Ishikawa (cell line): ENCODE results near the gene HLA-B.

Experiments used
- CEBPB ChIP-seq: IDR thresholded peaks from 2 replicates; pipeline ENCODE4 v1.6.1; 2012
- EP300 ChIP-seq: IDR thresholded peaks from 2 replicates; pipeline ENCODE4 v1.6.1; 2012; ENCODE audit warnings: borderline replicate concordance
- RAD21 ChIP-seq: IDR thresholded peaks from 2 replicates; pipeline ENCODE4 v1.6.1; 2012; ENCODE audit warnings: low read depth
- TCF12 ChIP-seq: IDR thresholded peaks from 2 replicates; pipeline ENCODE4 v1.6.1; 2012; ENCODE audit warnings: low read depth
- TF ChIP-seq, protein P1 (sequence below): IDR thresholded peaks from 2 replicates; pipeline ENCODE4 v1.6.1; 2012
- TF ChIP-seq, protein P2 (sequence below): IDR thresholded peaks from 2 replicates; pipeline ENCODE4 v1.6.1; 2012; ENCODE audit warnings: low read depth, mild to moderate bottlenecking

DNA sequence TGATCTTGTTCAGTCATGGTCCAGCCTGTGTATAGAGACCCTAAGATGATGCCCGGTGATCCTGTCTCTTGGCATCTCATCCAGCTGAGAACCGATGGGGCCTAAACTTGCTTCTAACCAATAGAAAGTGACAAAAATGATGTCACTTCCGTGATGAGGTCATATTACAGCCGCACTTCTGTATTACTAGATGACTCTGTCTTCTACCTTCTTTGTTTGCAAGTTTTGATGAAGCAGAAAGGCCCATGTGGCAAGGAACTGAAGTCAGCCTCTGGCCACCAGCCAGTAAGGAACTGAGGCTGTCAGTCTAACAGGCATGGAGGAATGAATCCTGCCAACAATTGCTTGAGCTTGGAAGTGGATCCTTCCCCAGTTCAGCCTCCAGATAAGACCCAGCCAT is 52.3 kb downstream of the HLA-B start:
- TF ChIP-seq, protein P1, sequence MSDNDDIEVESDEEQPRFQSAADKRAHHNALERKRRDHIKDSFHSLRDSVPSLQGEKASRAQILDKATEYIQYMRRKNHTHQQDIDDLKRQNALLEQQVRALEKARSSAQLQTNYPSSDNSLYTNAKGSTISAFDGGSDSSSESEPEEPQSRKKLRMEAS, result no peak
- TF ChIP-seq CEBPB, result no peak
- TF ChIP-seq RAD21, result no peak
- no peak for TF ChIP-seq EP300
- TF ChIP-seq, protein P2, sequence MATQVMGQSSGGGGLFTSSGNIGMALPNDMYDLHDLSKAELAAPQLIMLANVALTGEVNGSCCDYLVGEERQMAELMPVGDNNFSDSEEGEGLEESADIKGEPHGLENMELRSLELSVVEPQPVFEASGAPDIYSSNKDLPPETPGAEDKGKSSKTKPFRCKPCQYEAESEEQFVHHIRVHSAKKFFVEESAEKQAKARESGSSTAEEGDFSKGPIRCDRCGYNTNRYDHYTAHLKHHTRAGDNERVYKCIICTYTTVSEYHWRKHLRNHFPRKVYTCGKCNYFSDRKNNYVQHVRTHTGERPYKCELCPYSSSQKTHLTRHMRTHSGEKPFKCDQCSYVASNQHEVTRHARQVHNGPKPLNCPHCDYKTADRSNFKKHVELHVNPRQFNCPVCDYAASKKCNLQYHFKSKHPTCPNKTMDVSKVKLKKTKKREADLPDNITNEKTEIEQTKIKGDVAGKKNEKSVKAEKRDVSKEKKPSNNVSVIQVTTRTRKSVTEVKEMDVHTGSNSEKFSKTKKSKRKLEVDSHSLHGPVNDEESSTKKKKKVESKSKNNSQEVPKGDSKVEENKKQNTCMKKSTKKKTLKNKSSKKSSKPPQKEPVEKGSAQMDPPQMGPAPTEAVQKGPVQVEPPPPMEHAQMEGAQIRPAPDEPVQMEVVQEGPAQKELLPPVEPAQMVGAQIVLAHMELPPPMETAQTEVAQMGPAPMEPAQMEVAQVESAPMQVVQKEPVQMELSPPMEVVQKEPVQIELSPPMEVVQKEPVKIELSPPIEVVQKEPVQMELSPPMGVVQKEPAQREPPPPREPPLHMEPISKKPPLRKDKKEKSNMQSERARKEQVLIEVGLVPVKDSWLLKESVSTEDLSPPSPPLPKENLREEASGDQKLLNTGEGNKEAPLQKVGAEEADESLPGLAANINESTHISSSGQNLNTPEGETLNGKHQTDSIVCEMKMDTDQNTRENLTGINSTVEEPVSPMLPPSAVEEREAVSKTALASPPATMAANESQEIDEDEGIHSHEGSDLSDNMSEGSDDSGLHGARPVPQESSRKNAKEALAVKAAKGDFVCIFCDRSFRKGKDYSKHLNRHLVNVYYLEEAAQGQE, result no peak
- no peak for TF ChIP-seq TCF12
